ENCODE results near the gene APOBEC3B.

- TF ChIP-seq POLR2AphosphoS5 (IDR thresholded peaks at IDR 0.05; ENCODE audit: insufficient read depth, low read depth, low read length) = no peak
- TF ChIP-seq EZH2 (IDR thresholded peaks at IDR 0.05; ENCODE audit: borderline replicate concordance, low read depth, low read length, severe bottlenecking) = no peak
- TF ChIP-seq CTCF (IDR thresholded peaks at IDR 0.05; ENCODE audit: extremely low read depth in 1 of 2, insufficient read depth in 1 of 2, low read depth in 1 of 2, low read length in 2 of 2) = no peak
- no peak for TF ChIP-seq MYC (IDR thresholded peaks at IDR 0.05; ENCODE audit: low read depth, low read length)
These were observed 7.3 kb downstream of the APOBEC3B start for GRCh38 chr22:38989466-38989865.
